Right ventricle myocardium superior (tissue), 1 donor: ENCODE results near the gene GABPB1. TPM values are rescaled to one million over a fixed set of nuclear protein-coding genes. Genes with fewer than 3 reads are reported as not detected.

Source experiments
- ATAC-seq: fragments of 200-7000 bp; cut with Tn5 transposase; one replicate; pipeline ENCODE4 v1.9.1; 2020; ENCODE audit warnings: mild to moderate bottlenecking; ENCODE audit not compliant: poor library complexity
- DNase-seq: peaks from one replicate; pipeline ENCODE4 v3.0.0-alpha.2; 2020
- intact Hi-C: fragments of 100-400 bp; cut with DNase I; formaldehyde crosslinking; loops from one replicate; pipeline ENCODE4 v1.11.2; 2022
- total RNA-seq: library from RNA; stranded (reverse); fragmentation: NEBNext Ultra II Directional; extraction: Animal tissue kit (Norgen Biotek cat#: 25700); gene quantifications from one replicate; pipeline ENCODE4 v1.2.1, GENCODE V29; 2021
- donor health status: DM: no; HTN: yes; CAD: no; lungs with severe emphysema.

GABPB1 gene
- total RNA-seq, 1 donor from 2014 or later, result 8.4 TPM

DNA sequence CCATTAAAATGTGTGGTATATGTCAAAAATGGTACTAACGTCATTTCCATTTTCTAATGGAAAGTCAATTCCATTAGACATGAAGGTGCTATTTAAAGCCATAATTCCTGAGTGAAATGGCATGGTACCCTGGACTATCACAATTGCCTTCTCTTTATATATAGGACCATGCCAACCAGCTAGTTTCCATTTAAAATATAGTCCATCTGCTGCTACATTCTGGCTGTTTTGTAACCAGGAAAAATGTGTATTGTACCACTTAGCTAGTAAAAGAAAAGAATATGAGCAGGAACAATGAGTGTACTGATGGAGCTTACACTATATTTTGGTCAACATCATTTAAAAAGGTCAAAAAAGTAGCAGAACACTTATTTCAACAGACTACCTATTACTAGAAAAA is 59.0 kb downstream of the GABPB1 start:
- ATAC-seq, result no peak
- DNase-seq, result no peak
- intact Hi-C loops, result no loop called here

DNA sequence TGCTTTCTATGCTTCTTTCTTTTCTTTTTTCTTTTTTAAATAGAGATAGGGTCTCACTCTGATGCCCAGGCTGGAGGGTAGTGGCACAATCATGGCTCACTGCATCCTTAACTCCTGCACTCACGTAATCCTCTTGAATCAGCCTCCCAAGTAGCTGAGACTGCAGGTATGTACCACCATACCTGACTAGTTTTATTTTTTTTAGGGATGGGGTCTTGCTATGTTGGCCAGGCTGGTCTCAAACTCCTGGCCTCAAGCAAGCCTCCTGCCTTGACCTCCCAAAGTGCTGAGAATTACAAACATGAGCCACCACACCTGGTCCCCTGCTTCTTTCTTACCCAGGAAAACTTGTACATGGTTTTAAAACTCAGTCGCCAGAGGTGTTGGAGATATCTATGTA is 65.2 kb downstream of the GABPB1 start:
- intact Hi-C loops, result no loop called here
- ATAC-seq (no peak), DNase-seq (no peak)

DNA sequence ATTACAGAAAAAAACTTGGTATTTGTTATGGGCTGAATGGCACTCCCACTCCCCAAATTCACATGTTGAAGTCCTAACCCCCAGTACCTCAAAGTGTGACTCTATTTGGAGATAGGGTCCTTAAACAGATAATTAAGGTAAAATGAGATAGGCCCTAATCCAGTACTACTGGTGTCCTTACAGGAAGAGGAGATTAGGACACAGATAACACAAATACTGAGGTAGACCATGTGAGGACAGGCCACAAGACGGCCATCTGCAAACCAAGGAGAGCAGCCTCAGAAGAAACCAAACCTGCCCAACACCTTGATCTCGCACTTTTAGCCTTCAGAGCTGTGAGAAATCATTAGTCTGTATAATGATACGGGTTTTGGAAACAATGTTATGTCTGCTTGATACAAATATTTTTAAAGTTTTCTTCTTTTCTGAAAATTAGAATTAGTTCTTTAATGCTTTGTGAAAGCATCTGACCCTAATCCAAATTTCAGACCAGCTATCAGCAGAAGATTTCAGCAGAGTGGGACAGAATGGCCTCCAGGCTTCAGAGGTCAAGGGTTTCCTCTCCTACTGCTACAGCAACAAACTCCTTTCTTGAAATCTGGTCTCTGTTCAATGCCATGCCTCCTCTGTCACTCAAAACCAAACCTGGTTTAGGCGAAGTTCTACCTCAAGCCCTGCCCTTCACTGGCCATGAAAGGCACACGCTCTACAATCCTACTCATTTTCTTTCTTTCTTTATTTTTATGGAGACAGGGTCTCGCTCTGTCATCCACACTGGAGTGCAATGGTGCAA is 67.5 kb downstream of the GABPB1 start:
- ATAC-seq (no peak), DNase-seq (no peak)
- intact Hi-C loops, result no loop called here

GRCh38 chr15:50281427-50281826 is 73.6 kb downstream of the GABPB1 start:
- DNase-seq (no peak), ATAC-seq (no peak)
- intact Hi-C loops, result no loop called here

DNA sequence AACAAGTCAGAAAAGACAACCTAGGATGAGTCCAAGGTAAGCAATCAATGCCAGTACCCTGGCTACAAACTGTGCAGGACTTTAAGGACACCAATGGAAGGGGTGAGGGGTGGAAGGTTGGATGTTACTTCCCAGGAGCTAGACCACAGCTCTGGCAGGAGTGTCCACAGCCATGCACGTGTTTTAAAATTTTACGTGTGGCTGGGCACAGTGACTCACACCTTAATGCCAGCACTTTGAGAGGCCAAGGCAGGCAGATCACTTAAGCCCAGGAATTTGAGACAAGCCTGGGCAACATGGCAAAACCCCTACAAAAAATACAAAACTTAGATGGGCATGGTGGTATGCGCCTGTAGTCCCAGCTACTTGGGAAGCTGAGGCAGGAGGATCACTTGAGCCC is 74.7 kb downstream of the GABPB1 start:
- ATAC-seq, result no peak
- DNase-seq, result no peak
- intact Hi-C loops, result no loop called here

DNA sequence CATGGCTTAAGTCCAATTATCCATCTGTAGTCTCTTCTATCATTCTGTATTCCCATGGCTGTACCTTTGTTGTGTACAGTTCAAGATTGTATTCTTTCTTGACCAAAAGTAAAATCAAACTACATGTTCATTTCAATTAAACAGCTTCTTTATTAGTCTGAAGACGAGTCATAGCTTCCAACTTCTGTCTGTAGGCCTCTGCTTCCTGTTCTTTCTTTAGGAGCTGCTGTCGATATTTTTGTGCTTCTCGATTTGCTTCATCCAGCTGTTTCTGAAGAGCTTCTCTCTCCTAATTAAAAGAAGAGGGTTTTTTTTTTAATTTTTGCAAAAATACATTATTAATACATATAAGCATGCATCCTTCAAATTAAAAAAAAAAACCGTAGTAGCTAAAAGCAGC is 76.5 kb downstream of the GABPB1 start:
- no peak for ATAC-seq
- DNase-seq, result no peak
- intact Hi-C loops, result no loop called here

DNA sequence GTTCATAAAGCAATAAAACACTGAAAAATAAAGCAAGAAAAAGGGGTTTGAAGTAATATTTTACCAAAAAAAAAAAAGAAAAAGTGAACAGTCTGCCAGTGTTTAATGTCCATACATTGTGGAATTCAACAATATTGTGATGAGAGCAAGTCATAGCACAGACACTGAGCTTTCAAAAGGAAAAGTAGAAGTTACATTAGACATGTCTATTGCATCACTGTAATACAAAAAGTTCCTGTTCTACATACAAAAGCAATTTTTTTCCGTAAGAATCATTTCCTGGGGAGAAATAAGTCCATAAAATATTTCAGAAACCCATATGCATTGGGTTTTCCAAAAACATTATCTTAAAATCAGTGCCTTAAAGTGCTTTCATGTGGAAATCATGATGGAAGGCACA is 77.6 kb downstream of the GABPB1 start:
- intact Hi-C loops, result no loop called here
- DNase-seq, result no peak
- no peak for ATAC-seq

GRCh38 chr15:50275908-50276307 is 79.1 kb downstream of the GABPB1 start:
- DNase-seq, result no peak
- ATAC-seq, result no peak
- intact Hi-C loops, result no loop called here

GRCh38 chr15:50275091-50275490 is 79.9 kb downstream of the GABPB1 start:
- intact Hi-C loops, result no loop called here
- DNase-seq, result no peak
- ATAC-seq, result no peak

GRCh38 chr15:50267577-50267976 is 87.4 kb downstream of the GABPB1 start:
- DNase-seq, result no peak
- ATAC-seq, result no peak
- intact Hi-C loops, result no loop called here

DNA sequence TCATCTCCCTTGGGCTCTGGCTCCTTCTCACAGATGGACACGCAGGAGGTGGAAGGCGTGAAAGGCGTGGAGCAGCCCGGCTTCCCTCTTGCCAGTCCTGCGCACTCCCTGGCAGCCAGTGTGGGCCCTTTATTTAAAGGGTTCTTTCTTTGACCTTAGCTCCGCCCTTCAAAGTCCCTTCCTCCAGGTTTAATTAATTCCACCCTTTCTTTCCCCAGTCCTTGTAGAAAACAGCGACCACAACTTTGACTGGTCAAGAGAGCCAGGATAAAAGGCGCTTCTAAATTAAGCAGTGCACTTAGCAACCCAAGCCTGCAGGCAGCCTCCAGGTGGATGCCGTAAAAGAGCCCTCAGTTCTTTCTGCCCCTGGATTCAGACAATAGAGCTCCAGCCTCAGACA is 89.4 kb downstream of the GABPB1 start, which contains the start of gene HDC:
Gene HDC (minus strand): TSS at position 107 of the 400 bp plus-strand sequence. CDS start 103 bp downstream, at position 4.
- DNase-seq, result no peak

DNA sequence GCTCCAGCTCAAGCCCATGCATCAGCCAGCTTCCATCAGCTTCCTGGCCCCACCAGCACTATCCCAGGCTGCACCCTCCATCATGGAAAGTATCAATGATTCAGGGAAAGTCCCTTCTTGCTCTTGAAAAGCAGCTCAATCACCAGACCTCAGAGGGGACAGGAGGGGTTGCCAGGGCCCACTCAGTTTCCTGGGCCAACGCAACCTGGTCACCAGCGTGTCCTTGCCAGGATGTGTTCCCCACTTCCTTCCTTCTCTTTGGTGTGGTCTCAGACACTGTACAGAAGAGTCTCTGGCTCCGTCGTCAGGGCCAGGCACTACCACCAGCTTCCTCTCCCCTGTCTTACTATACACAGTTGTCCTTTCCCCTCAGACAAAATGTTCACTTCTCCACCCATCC is 92.5 kb downstream of the GABPB1 start:
- DNase-seq (no peak), ATAC-seq (no peak)
- intact Hi-C loops, result no loop called here

More for the DNA sequence above, 89.4 kb downstream of the GABPB1 start, which contains the start of gene HDC:
- intact Hi-C loops, result no loop called here
- no peak for ATAC-seq

GRCh38 chr15:50261981-50262380 is 93.0 kb downstream of the GABPB1 start:
- DNase-seq, result no peak
- intact Hi-C loops, result no loop called here
- no peak for ATAC-seq

- intact Hi-C loops, result no loop called here
- DNase-seq (no peak), ATAC-seq (no peak)
These were observed 94.0 kb downstream of the GABPB1 start for GRCh38 chr15:50260969-50261496.

GRCh38 chr15:50259276-50259675 is 95.7 kb downstream of the GABPB1 start:
- DNase-seq, result no peak
- ATAC-seq, result no peak
- intact Hi-C loops, result no loop called here

GRCh38 chr15:50257924-50258323 is 97.1 kb downstream of the GABPB1 start:
- intact Hi-C loops, result no loop called here
- no peak for DNase-seq
- no peak for ATAC-seq

GRCh38 chr15:50257332-50257731 is 97.7 kb downstream of the GABPB1 start:
- DNase-seq (no peak), ATAC-seq (no peak)
- intact Hi-C loops, result no loop called here

DNA sequence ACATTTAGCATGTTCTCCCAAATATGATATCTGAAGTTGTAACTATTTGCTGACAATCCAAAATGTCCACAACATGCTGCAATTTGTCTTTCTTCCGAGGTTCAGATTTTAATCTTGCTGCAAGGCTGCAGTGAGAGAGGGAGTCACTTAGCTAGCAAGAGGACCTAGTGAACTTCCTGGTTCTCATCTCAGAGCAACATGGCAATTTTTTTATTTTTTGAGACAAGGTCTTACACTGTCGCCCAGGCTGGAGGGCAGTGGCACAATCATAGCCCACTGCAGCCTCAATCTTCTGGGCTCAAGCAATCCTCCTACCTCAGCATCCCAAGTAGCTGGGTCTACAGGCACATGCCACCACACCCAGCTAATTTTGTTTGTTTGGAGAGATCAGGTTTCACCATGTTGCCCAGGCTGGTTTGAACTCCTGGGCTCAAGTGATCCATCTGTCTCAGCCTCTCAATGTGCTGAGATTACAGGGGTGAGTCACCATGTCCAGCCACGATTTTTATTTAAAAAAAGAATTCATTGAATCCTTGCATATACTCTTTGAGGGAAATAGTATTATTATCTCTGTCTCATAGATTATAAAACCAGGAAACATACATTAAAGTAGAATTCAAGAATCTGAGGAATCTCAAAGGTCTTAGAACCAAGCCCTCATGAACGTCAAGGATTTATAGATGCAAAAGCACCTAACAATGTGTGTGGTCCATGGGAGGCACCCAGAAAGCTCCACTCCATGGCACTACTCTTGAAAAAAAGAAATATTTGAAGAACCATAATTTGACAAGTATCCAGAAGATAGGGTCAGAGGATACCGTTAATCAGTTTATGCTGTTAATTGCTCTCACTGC is 98.6 kb downstream of the GABPB1 start:
- ATAC-seq (no peak), DNase-seq (no peak)
- intact Hi-C loops, result no loop called here

DNA sequence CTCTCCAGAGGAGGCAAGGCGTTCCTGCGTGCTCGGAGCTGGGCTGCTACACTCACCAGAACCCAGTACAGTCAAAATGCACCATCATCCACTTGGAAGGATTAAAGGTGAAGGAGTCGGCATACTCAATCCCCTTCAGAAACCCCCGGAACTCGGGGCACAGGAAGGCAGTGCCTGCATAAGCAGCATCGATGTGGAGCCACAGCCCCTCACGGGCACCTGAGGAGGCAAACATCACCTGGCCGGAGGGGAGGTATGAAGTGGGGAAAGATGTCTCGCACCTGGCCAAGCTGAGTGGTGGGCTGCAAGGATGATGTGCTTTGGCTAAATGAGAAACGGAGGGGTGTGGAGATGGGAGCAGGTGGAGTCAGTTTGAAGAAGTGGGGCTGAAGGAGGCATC is 102.4 kb downstream of the GABPB1 start:
- intact Hi-C loops, result no loop called here
- ATAC-seq (no peak), DNase-seq (no peak)
